ENCODE data around the gene KIF20B. TPM values are rescaled to one million over a fixed set of nuclear protein-coding genes. Genes with fewer than 3 reads are reported as not detected.

Gene KIF20B
- total RNA-seq: 1 to 10 TPM; 3.4 to 5.7 TPM

- peak within 1 kb of the TSS; percentile 70 to 83 for H3K27ac ChIP-seq
- H3K36me3 ChIP-seq: no peaks in the 10 kb centered on the region
- intact Hi-C loops (cut with DNase I): loop anchor here (2.0 kb wide), 1 partner anchor 57 kb away; the partner anchor contains the start of gene PANK1
- no peaks in the 10 kb centered on the region for H3K4me1 ChIP-seq (replicated peaks)
- TF ChIP-seq POLR2AphosphoS5 (IDR thresholded peaks at IDR 0.05): peak; percentile 91
- peak in 3 of 4 experiments; percentile 58 to 60 (median 58) for TF ChIP-seq CTCF (IDR thresholded peaks at IDR 0.05)
- TF ChIP-seq POLR2A (IDR thresholded peaks at IDR 0.05): peak; percentile 52
- WGBS: 1% methylated on average over 48 of the region's 48 CpGs
- H3K9me3 ChIP-seq: no peaks in the 10 kb centered on the region
- no peaks in the 10 kb centered on the region for H3K27me3 ChIP-seq (replicated peaks; ENCODE audit: insufficient read depth)
- peak within 1 kb of the TSS; percentile 54 to 57 for H3K4me3 ChIP-seq
- peak; percentile 95 for DNase-seq (ENCODE audit: low spot score)
Measured at GRCh38 chr10:89701242-89702120, at the start of gene KIF20B. KIF20B (plus strand) TSS chr10:89701590; CDS start chr10:89705295, 3,705 bp downstream.

GRCh38 chr10:89651916-89652573 is 49.3 kb upstream of the KIF20B start:
- TF ChIP-seq POLR2AphosphoS5 (IDR thresholded peaks at IDR 0.05) (no peak), CTCF (IDR thresholded peaks at IDR 0.05) (no peak), POLR2A (IDR thresholded peaks at IDR 0.05) (no peak)
- Histone ChIP-seq H3K4me3 (no peak overlapping the region), H3K27me3 (replicated peaks; ENCODE audit: insufficient read depth) (no peaks in the 10 kb centered on the region), H3K27ac (no peak overlapping the region), H3K4me1 (replicated peaks) (no peaks in the 10 kb centered on the region), H3K9me3 (no peaks in the 10 kb centered on the region), H3K36me3 (no peaks in the 10 kb centered on the region)
- DNase-seq (ENCODE audit: low spot score): no peak
- intact Hi-C loops (cut with DNase I): no loop called here
- 70% methylated on average over 3 of the region's 3 CpGs for WGBS

GRCh38 chr10:89652806-89653370 is 48.5 kb upstream of the KIF20B start:
- no peak for DNase-seq (ENCODE audit: low spot score)
- TF ChIP-seq CTCF (IDR thresholded peaks at IDR 0.05) (no peak), POLR2A (IDR thresholded peaks at IDR 0.05) (no peak), POLR2AphosphoS5 (IDR thresholded peaks at IDR 0.05) (no peak)
- no peaks in the 10 kb centered on the region for H3K36me3 ChIP-seq
- H3K27me3 ChIP-seq (replicated peaks; ENCODE audit: insufficient read depth): no peaks in the 10 kb centered on the region
- H3K4me3 ChIP-seq: no peak overlapping the region
- no peaks in the 10 kb centered on the region for H3K9me3 ChIP-seq
- no peak overlapping the region for H3K27ac ChIP-seq
- intact Hi-C loops (cut with DNase I): no loop called here
- 72% methylated on average over 3 of the region's 3 CpGs for WGBS
- no peaks in the 10 kb centered on the region for H3K4me1 ChIP-seq (replicated peaks)

GRCh38 chr10:89653410-89653869 is 48.0 kb upstream of the KIF20B start:
- TF ChIP-seq POLR2A (IDR thresholded peaks at IDR 0.05): no peak
- TF ChIP-seq POLR2AphosphoS5 (IDR thresholded peaks at IDR 0.05): no peak
- no peak for TF ChIP-seq CTCF (IDR thresholded peaks at IDR 0.05)
- H3K27ac ChIP-seq: no peak overlapping the region
- intact Hi-C loops (cut with DNase I): no loop called here

More at GRCh38 chr10:89653410-89653869, 48.0 kb upstream of the KIF20B start:
- DNase-seq (ENCODE audit: low spot score): no peak
- no peaks in the 10 kb centered on the region for H3K36me3 ChIP-seq
- H3K4me1 ChIP-seq (replicated peaks): no peaks in the 10 kb centered on the region
- no peaks in the 10 kb centered on the region for H3K9me3 ChIP-seq
- no peak overlapping the region for H3K4me3 ChIP-seq
- H3K27me3 ChIP-seq (replicated peaks; ENCODE audit: insufficient read depth): no peaks in the 10 kb centered on the region
- 59% methylated on average over 6 of the region's 6 CpGs for WGBS

All from prostate gland (tissue), 2 donors.